T1000 (cell line): ENCODE measurements around the gene FOXP1.

Source experiments
- DNase-seq: peaks from one replicate; lab custom pipeline; 2025; ENCODE audit warnings: mixed read lengths; lab: John Stamatoyannopoulos, UW

The FOXP1 gene

GRCh38 chr3:71505767-71506350 is 77.7 kb downstream of the FOXP1 start:
- DNase-seq: no peak

- DNase-seq: peak; percentile 49
Observed at GRCh38 chr3:71504250-71505036, 79.1 kb downstream of the FOXP1 start.

- DNase-seq: peak; percentile 4
Observed at GRCh38 chr3:71503525-71504249, 79.8 kb downstream of the FOXP1 start.

GRCh38 chr3:71502066-71502625 is 81.4 kb downstream of the FOXP1 start:
- DNase-seq: no peak

- no peak for DNase-seq
Observed at GRCh38 chr3:71500696-71501095, 82.8 kb downstream of the FOXP1 start.

GRCh38 chr3:71499227-71499876 is 84.2 kb downstream of the FOXP1 start:
- DNase-seq: no peak

- no peak for DNase-seq
Observed at GRCh38 chr3:71498543-71498942, 85.0 kb downstream of the FOXP1 start.

GRCh38 chr3:71497971-71498444 is 85.5 kb downstream of the FOXP1 start:
- DNase-seq: no peak

- DNase-seq: no peak
Observed at GRCh38 chr3:71497367-71497897, 86.1 kb downstream of the FOXP1 start.

GRCh38 chr3:71495708-71496472 is 87.6 kb downstream of the FOXP1 start:
- peak; percentile 33 for DNase-seq

- no peak for DNase-seq
Observed at GRCh38 chr3:71494212-71494611, 89.3 kb downstream of the FOXP1 start.

GRCh38 chr3:71492974-71493771 is 90.4 kb downstream of the FOXP1 start:
- no peak for DNase-seq

- no peak for DNase-seq
Observed at GRCh38 chr3:71492566-71492965, 91.0 kb downstream of the FOXP1 start.

GRCh38 chr3:71491154-71491752 is 92.3 kb downstream of the FOXP1 start:
- DNase-seq: no peak

- DNase-seq: no peak
Observed at GRCh38 chr3:71490692-71491091, 92.8 kb downstream of the FOXP1 start.

GRCh38 chr3:71489315-71489761 is 94.2 kb downstream of the FOXP1 start:
- DNase-seq: no peak

GRCh38 chr3:71488882-71489281 is 94.6 kb downstream of the FOXP1 start:
- DNase-seq: no peak

GRCh38 chr3:71488391-71488809 is 95.1 kb downstream of the FOXP1 start:
- no peak for DNase-seq

GRCh38 chr3:71487418-71487817 is 96.1 kb downstream of the FOXP1 start:
- DNase-seq: no peak

GRCh38 chr3:71486831-71487230 is 96.7 kb downstream of the FOXP1 start:
- DNase-seq: no peak
